NT2/D1 (cell line): ENCODE data around the gene CELF4.
A peak's percentile ranks its signal among the peaks of the same experiment; 100 is the strongest.

Experiments
- DNase-seq: peaks from one replicate; pipeline ENCODE4 v3.0.0-alpha.2; 2011; ENCODE audit warnings: low read depth, low spot score
- H3K27me3 ChIP-seq: 2 replicates; pipeline ENCODE4 v1.6.0; 2011; ENCODE audit warnings: mild to moderate bottlenecking; ENCODE audit not compliant: insufficient read length, insufficient read depth
- H3K36me3 ChIP-seq: 2 replicates; pipeline ENCODE4 v1.6.1; 2011; ENCODE audit warnings: mild to moderate bottlenecking, low read length, mixed read lengths; ENCODE audit not compliant: insufficient read depth, insufficient read length
- H3K4me1 ChIP-seq: 2 replicates; pipeline ENCODE4 v1.5.1; 2011; ENCODE audit not compliant: insufficient read depth, insufficient read length
- H3K4me3 ChIP-seq: 2 replicates; pipeline ENCODE4 v1.5.1; 2011; ENCODE audit warnings: low read depth; ENCODE audit not compliant: insufficient read length
- H3K9ac ChIP-seq: 2 replicates; pipeline ENCODE4 v1.6.0; 2011; ENCODE audit warnings: low read depth; ENCODE audit not compliant: insufficient read length
- H3K9me3 ChIP-seq: 2 replicates; pipeline ENCODE4 v1.5.1; 2011; ENCODE audit warnings: mild to moderate bottlenecking, low read length; ENCODE audit not compliant: insufficient read depth
- SUZ12 ChIP-seq: IDR thresholded peaks from 2 replicates; pipeline ENCODE4 v1.6.1; 2011; ENCODE audit not compliant: insufficient read length, insufficient read depth; ENCODE audit errors: extremely low read depth
- YY1 ChIP-seq: IDR thresholded peaks from 2 replicates; pipeline ENCODE4 v1.6.1; 2011; ENCODE audit not compliant: insufficient read length, insufficient read depth
- ZNF274 ChIP-seq: IDR thresholded peaks from 2 replicates; pipeline ENCODE4 v1.6.1; 2011; ENCODE audit warnings: mild to moderate bottlenecking, low read depth, low read length

The CELF4 gene

GRCh38 chr18:37545461-37546271, 19.9 kb downstream of the CELF4 start:
- Histone ChIP-seq H3K9me3 (no peaks in the 10 kb centered on the region), H3K27me3 (no peaks in the 10 kb centered on the region), H3K4me3 (no peak overlapping the region), H3K36me3 (no peaks in the 10 kb centered on the region), H3K4me1 (peaks cover 3% of the 10 kb centered on the region), H3K9ac (no peak overlapping the region)
- DNase-seq, result no peak
- no peak for TF ChIP-seq SUZ12
- TF ChIP-seq ZNF274, result no peak
- no peak for TF ChIP-seq YY1

DNA sequence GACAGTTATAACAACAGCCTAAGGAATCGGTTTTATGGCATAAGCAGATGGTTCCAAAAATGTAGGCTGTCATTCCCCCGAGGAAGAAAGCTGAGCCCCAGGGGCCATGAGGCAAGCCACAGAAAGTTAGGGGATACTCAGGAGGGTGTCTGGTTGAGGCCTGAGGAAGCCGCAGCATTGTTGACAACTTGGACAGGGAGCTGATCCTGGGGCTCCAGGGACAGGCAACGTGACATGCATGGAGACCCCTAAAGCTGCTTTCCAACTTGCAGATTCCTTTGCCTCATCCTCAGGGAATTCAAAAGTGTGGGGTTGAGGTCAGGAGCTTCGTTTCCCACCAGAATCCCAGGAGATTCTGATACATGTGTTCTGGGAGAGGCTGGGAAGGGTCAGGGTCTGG, 20.9 kb downstream of the CELF4 start:
- no peak overlapping the region for H3K4me3 ChIP-seq
- H3K9ac ChIP-seq, result no peak overlapping the region
- no peak for TF ChIP-seq ZNF274
- no peak for TF ChIP-seq SUZ12
- no peak for TF ChIP-seq YY1
- H3K9me3 ChIP-seq, result no peaks in the 10 kb centered on the region
- DNase-seq, result no peak
- peaks cover 3% of the 10 kb centered on the region for H3K4me1 ChIP-seq
- H3K36me3 ChIP-seq, result no peaks in the 10 kb centered on the region
- peaks cover 4% of the 10 kb centered on the region for H3K27me3 ChIP-seq

DNA sequence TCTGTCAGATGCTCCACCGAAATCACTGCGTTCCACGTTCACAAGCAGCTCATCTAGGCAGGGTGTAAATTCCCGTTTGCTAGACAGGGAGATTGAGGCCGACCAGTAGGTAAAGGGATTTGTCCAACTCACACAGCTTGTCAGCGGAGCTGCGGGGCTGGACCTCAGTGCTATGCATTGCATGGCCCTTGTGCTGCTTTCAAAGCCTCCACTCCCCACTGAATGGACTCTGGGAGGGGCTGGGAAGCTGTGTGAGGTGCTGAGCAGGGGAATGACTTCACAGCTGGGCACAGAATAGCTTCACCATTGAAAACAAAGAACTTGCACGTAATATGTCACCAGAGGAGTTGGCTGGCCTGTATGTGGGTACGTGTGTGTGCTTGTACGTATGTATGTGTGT, 21.4 kb downstream of the CELF4 start:
- no peaks in the 10 kb centered on the region for H3K36me3 ChIP-seq
- peaks cover 9% of the 10 kb centered on the region for H3K27me3 ChIP-seq
- TF ChIP-seq SUZ12, result no peak
- no peak for TF ChIP-seq ZNF274
- no peak for TF ChIP-seq YY1
- peaks cover 3% of the 10 kb centered on the region for H3K4me1 ChIP-seq
- DNase-seq, result no peak
- no peak overlapping the region for H3K9ac ChIP-seq
- no peak overlapping the region for H3K4me3 ChIP-seq
- H3K9me3 ChIP-seq, result no peaks in the 10 kb centered on the region

DNA sequence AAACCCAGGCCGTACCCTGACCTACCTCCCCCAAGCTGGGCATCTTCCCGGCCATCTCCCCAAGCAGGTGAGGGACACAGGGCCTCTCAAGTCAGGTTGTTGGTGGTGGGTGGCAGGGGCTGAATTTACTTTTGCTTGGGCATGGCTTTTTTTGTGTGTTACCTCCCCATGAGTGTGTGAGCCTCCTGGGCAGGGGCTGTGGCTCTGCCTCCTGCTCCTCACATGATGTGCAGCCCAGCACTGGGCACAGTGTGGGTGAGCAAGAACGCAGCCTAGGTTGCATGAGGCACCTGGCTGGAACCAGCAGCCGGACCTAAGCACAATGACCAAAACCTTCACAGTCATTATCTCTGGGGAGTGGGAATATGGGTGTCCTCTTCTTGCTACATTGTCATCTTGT, 22.3 kb downstream of the CELF4 start:
- peaks cover 4% of the 10 kb centered on the region for H3K4me1 ChIP-seq
- no peak overlapping the region for H3K9ac ChIP-seq
- H3K9me3 ChIP-seq, result no peaks in the 10 kb centered on the region
- H3K27me3 ChIP-seq, result peaks cover 18% of the 10 kb centered on the region
- TF ChIP-seq SUZ12, result no peak
- no peak for TF ChIP-seq YY1
- no peak for TF ChIP-seq ZNF274
- H3K4me3 ChIP-seq, result no peak overlapping the region
- no peak for DNase-seq
- no peaks in the 10 kb centered on the region for H3K36me3 ChIP-seq

DNA sequence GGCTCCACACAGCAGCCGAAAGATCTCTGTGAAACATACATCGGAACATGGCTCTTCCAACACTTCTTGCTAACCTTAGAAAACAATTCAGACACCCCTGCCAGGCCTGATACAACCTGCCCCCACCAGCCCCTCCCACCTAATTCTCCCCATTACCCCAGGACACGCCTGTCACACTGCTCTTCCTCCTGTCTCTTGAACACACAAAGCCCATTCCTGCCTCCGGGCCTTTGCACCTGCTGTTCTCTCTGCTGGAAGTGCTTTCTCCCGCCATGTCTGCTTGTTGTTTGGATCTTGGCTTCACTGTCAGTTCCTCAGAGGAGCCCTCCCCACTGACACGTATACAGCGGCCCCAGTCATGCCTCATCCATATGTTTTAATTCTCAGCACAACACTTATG, 24.1 kb downstream of the CELF4 start:
- H3K4me3 ChIP-seq, result no peak overlapping the region
- TF ChIP-seq ZNF274 (no peak), YY1 (no peak), SUZ12 (no peak)
- peaks cover 9% of the 10 kb centered on the region for H3K4me1 ChIP-seq
- no peaks in the 10 kb centered on the region for H3K36me3 ChIP-seq
- no peaks in the 10 kb centered on the region for H3K9me3 ChIP-seq
- H3K27me3 ChIP-seq, result peaks cover 36% of the 10 kb centered on the region
- no peak overlapping the region for H3K9ac ChIP-seq
- no peak for DNase-seq

DNA sequence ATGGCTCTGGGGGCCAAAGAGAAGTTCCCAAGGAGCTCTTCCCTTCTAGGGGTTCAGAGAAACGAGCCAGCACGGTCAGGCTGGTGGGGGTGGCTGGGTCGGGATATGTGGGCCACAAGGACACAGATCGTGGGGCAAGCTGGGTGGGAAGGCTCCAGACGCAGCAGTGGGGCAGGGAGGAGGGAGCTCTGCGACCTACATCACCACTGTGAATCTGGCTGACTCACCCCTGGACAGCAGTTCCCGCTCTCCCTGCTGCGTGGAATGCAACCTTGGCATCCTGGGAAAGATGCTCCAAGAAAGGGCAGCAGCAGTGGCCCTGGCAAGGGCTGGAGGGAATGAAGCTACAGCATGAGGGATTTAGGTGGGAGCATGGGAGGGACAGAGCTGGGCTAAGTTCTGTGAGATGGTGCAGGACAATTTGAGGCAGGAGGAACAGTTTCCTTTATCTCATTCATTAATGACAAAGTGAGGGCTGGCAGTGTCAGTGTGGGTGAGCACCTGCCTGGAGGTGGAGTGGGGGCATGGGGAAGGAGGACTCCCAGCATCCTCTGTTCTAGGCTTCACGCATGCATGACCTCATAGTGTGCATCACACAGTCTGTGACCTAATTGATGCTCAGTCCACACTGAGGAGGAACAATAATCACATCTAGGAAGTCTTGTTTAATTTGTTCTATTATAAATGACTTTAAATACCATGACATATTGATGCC, 25.0 kb downstream of the CELF4 start:
- no peak overlapping the region for H3K4me3 ChIP-seq
- peaks cover 39% of the 10 kb centered on the region for H3K27me3 ChIP-seq
- no peak for DNase-seq
- no peak for TF ChIP-seq ZNF274
- TF ChIP-seq SUZ12, result no peak
- TF ChIP-seq YY1, result no peak
- no peaks in the 10 kb centered on the region for H3K36me3 ChIP-seq
- no peak overlapping the region for H3K9ac ChIP-seq
- peaks cover 11% of the 10 kb centered on the region for H3K4me1 ChIP-seq
- no peaks in the 10 kb centered on the region for H3K9me3 ChIP-seq

- peaks cover 39% of the 10 kb centered on the region for H3K27me3 ChIP-seq
- TF ChIP-seq YY1, result no peak
- no peak for TF ChIP-seq SUZ12
- no peak for TF ChIP-seq ZNF274
- no peak overlapping the region for H3K4me3 ChIP-seq
- H3K4me1 ChIP-seq, result peaks cover 12% of the 10 kb centered on the region
- no peaks in the 10 kb centered on the region for H3K9me3 ChIP-seq
- DNase-seq, result no peak
- no peaks in the 10 kb centered on the region for H3K36me3 ChIP-seq
- H3K9ac ChIP-seq, result peak overlapping the region; percentile 21
Observed at GRCh38 chr18:37539236-37539635, 26.4 kb downstream of the CELF4 start.
